ENCODE data around the gene NEURL1B. TPM values are rescaled to one million over a fixed set of nuclear protein-coding genes. Genes with fewer than 3 reads are reported as not detected.

NEURL1B gene
- total and polyA plus RNA-seq, 4 donors = 1.5 to 10.0 (median 5.5) TPM

DNA sequence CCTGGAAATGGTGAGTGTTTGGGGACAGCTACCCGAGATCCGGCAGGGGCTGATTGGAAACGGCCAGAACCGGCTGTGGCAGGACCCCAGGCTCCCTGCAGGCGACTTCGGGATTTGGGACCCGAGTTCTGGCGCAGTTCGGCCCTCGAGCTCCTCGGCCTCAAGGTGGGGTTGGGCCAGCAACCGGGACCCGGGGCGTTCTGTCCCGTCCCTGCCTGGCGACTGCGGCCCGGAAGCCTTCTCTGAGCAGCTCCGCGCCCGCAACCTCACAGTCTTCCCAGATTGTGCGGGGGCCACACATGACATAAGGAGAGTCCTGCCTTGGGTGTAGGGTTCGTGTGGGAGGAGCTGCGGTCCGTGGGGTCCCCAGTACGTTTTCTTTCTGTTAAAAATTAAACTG is 23.2 kb upstream of the NEURL1B start:
- no peaks in the 10 kb centered on the region for H3K9me3 ChIP-seq (ENCODE audit: control insufficient read depth in 4 of 4, low read length in 3 of 4)
- no peak overlapping the region for H3K27ac ChIP-seq (ENCODE audit: low read depth in 1 of 2, low read length in 2 of 2)
- TF ChIP-seq YY1 (IDR thresholded peaks at IDR 0.05) = no peak
- no peak for TF ChIP-seq ATF3 (IDR thresholded peaks at IDR 0.05)
- no peak for TF ChIP-seq TAF1 (conservative IDR thresholded peaks at IDR 0.05)
- no peak for TF ChIP-seq GABPA (IDR thresholded peaks at IDR 0.05 in 1 of 2, conservative IDR thresholded peaks at IDR 0.05 in 1 of 2)
- no peak for TF ChIP-seq RXRA (IDR thresholded peaks at IDR 0.05)
- TF ChIP-seq FOXA1 (IDR thresholded peaks at IDR 0.05) = no peak
- TF ChIP-seq EGR1 (IDR thresholded peaks at IDR 0.05; ENCODE audit: low read depth in 2 of 2) = no peak
- no peak for TF ChIP-seq JUND (IDR thresholded peaks at IDR 0.05)
- no peaks in the 10 kb centered on the region for H3K36me3 ChIP-seq (ENCODE audit: control insufficient read depth in 4 of 4, insufficient read depth in 3 of 4, low read depth in 1 of 4, low read length in 3 of 4)
- no peak for DNase-seq (ENCODE audit: low spot score)
- WGBS = 74% methylated on average over 26 of the region's 26 CpGs
- no peak overlapping the region for H3K9ac ChIP-seq (ENCODE audit: low read depth in 1 of 2, low read length in 2 of 2)
- H3K4me1 ChIP-seq (ENCODE audit: control insufficient read depth in 4 of 4, insufficient read depth in 4 of 4, low read length in 3 of 4) = no peaks in the 10 kb centered on the region
- H3K4me3 ChIP-seq (ENCODE audit: low read depth in 1 of 3, low read length in 3 of 3) = no peak overlapping the region
- H3K27me3 ChIP-seq (ENCODE audit: control insufficient read depth in 4 of 4, insufficient read depth in 4 of 4, low read length in 3 of 4) = no peaks in the 10 kb centered on the region

DNA sequence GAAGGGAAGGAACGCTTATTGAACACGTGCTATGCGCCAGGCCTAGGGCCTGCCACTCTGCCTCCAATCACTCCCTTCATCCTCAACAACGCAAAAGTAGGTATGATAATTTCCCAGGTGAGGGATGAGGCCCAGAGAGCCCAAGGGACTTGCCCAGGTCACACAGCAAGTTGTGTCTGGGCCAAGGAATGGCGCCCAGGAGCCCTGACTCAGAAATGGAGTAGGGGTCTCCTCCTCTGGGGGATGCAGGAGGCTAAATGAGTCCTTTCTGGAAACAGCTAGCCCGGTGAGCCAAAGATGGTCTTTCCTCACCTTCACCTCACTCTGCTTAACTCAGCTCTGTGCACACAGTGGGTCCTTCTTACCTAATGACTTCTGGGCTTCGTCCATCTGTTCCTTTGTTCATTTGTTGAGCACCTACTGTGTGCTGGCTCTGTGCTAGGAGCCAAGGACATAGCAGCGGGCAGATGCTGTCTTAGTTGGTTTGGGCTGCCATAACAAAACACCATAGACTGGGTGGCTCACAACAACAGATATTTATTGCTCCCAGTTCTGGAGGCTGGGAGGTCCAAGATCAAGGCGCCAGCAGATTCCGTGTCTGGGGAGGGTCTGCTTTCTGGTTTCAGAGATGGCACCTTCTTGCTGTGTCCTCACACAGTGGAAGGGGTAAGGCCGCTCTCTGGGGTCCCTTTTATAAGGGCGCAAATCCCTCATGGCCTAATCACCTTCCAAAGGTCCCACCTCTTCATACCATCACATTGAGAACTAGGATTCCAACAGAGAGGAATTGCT is 22.3 kb upstream of the NEURL1B start:
- 91% methylated on average over 12 of the region's 12 CpGs for WGBS
- H3K4me3 ChIP-seq (ENCODE audit: low read depth in 1 of 3, low read length in 3 of 3) = no peak overlapping the region
- H3K36me3 ChIP-seq (ENCODE audit: control insufficient read depth in 4 of 4, insufficient read depth in 3 of 4, low read depth in 1 of 4, low read length in 3 of 4) = no peaks in the 10 kb centered on the region
- H3K9me3 ChIP-seq (ENCODE audit: control insufficient read depth in 4 of 4, low read length in 3 of 4) = no peaks in the 10 kb centered on the region
- H3K27ac ChIP-seq (ENCODE audit: low read depth in 1 of 2, low read length in 2 of 2) = no peak overlapping the region
- no peaks in the 10 kb centered on the region for H3K27me3 ChIP-seq (ENCODE audit: control insufficient read depth in 4 of 4, insufficient read depth in 4 of 4, low read length in 3 of 4)
- H3K4me1 ChIP-seq (ENCODE audit: control insufficient read depth in 4 of 4, insufficient read depth in 4 of 4, low read length in 3 of 4) = no peaks in the 10 kb centered on the region
- TF ChIP-seq, protein P1, sequence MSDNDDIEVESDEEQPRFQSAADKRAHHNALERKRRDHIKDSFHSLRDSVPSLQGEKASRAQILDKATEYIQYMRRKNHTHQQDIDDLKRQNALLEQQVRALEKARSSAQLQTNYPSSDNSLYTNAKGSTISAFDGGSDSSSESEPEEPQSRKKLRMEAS (IDR thresholded peaks at IDR 0.05) = no peak
- TF ChIP-seq NR2F2 (IDR thresholded peaks at IDR 0.05) = no peak
- no peak for TF ChIP-seq SP1 (IDR thresholded peaks at IDR 0.05)
- no peak for TF ChIP-seq FOXA2 (IDR thresholded peaks at IDR 0.05)
- no peak for TF ChIP-seq HNF4A (conservative IDR thresholded peaks at IDR 0.05)
- TF ChIP-seq FOXA1 (IDR thresholded peaks at IDR 0.05) = no peak
- TF ChIP-seq EGR1 (IDR thresholded peaks at IDR 0.05; ENCODE audit: low read depth in 2 of 2) = no peak
- TF ChIP-seq, protein P2, sequence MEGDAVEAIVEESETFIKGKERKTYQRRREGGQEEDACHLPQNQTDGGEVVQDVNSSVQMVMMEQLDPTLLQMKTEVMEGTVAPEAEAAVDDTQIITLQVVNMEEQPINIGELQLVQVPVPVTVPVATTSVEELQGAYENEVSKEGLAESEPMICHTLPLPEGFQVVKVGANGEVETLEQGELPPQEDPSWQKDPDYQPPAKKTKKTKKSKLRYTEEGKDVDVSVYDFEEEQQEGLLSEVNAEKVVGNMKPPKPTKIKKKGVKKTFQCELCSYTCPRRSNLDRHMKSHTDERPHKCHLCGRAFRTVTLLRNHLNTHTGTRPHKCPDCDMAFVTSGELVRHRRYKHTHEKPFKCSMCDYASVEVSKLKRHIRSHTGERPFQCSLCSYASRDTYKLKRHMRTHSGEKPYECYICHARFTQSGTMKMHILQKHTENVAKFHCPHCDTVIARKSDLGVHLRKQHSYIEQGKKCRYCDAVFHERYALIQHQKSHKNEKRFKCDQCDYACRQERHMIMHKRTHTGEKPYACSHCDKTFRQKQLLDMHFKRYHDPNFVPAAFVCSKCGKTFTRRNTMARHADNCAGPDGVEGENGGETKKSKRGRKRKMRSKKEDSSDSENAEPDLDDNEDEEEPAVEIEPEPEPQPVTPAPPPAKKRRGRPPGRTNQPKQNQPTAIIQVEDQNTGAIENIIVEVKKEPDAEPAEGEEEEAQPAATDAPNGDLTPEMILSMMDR (IDR thresholded peaks at IDR 0.05; ENCODE audit: low read depth, low read length, missing input control) = no peak
- TF ChIP-seq GABPA (IDR thresholded peaks at IDR 0.05 in 1 of 2, conservative IDR thresholded peaks at IDR 0.05 in 1 of 2) = no peak
- TF ChIP-seq ZBTB33 (IDR thresholded peaks at IDR 0.05) = no peak
- TF ChIP-seq HNF4G (IDR thresholded peaks at IDR 0.05) = no peak
- TF ChIP-seq REST (IDR thresholded peaks at IDR 0.05) = no peak
- no peak for TF ChIP-seq JUND (IDR thresholded peaks at IDR 0.05)
- no peak for TF ChIP-seq ATF3 (IDR thresholded peaks at IDR 0.05)
- no peak overlapping the region for H3K9ac ChIP-seq (ENCODE audit: low read depth in 1 of 2, low read length in 2 of 2)
- DNase-seq (ENCODE audit: low spot score) = no peak
